HG02981 (cell line): ENCODE data around the gene CKAP4.

ENCODE experiments used
- ATAC-seq: cut with Tn5 transposase; IDR thresholded peaks from one replicate; pipeline ENCODE4 v1.9.1; 2021; ENCODE audit warnings: mild to moderate bottlenecking, moderate library complexity; ENCODE audit not compliant: unreplicated experiment

Gene CKAP4

GRCh38 chr12:106205208-106206069 lies 42.4 kb downstream of the CKAP4 start:
- ATAC-seq = no peak

- no peak for ATAC-seq
Measured at GRCh38 chr12:106204312-106204711, 43.5 kb downstream of the CKAP4 start.

GRCh38 chr12:106197906-106198623 lies 49.8 kb downstream of the CKAP4 start:
- ATAC-seq = no peak

GRCh38 chr12:106195621-106196027 lies 52.2 kb downstream of the CKAP4 start:
- no peak for ATAC-seq

GRCh38 chr12:106194351-106194750 lies 53.5 kb downstream of the CKAP4 start:
- ATAC-seq = no peak

- no peak for ATAC-seq
Measured at GRCh38 chr12:106193394-106194215, 54.2 kb downstream of the CKAP4 start.

GRCh38 chr12:106192659-106193393 lies 55.0 kb downstream of the CKAP4 start:
- ATAC-seq = no peak

- no peak for ATAC-seq
Measured at GRCh38 chr12:106190581-106190980, 57.2 kb downstream of the CKAP4 start.

GRCh38 chr12:106189341-106189740 lies 58.5 kb downstream of the CKAP4 start:
- no peak for ATAC-seq

GRCh38 chr12:106188256-106188655 lies 59.6 kb downstream of the CKAP4 start:
- no peak for ATAC-seq
